HuH-7.5 (cell line): ENCODE measurements around the gene SDK1.

ENCODE experiments used
- DNase-seq: peaks from one replicate; pipeline ENCODE4 v3.0.0; 2011; ENCODE audit warnings: low spot score

Gene SDK1

GRCh38 chr7:3283130-3283704, 17.8 kb upstream of the SDK1 start:
- no peak for DNase-seq

DNA sequence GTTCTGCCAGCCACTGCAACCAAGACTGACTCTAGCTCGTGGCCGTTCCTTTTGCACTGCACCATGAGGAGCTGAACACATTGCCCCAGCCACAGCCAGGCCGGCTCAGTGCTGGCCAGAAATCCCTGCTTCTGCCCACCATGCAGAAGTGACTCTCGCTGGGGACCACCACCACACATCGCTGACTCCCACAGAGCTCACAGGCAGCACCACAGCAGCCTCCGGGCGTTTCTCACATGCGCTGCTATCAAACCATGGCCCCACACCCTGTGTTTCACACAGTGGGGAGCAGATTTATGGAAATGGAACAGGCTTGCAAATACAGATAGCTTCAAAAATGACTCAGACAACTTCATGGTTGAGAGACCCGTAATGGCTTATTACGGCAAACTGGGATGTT, 15.4 kb upstream of the SDK1 start:
- DNase-seq: no peak

GRCh38 chr7:3289996-3290395, 11.1 kb upstream of the SDK1 start:
- no peak for DNase-seq

DNA sequence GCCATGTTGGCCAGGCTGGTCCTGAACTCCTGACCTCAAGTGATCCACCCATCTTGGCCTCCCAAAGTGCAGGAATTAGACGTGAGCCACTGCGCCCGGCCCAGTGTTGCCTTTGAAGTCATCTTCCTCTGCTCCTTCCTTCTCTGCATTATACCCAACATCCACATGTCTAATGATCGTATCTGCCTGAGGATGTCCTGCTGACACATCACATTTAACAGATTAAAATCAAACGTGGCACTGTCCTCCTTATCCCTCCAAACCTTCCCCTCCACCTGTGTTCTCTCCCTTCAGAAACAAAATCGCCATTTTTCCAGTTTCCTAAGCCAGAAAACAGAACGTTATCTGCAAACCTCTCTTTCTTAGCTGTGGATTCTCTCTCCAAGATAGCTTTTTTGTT, 8.4 kb upstream of the SDK1 start:
- DNase-seq: no peak

DNA sequence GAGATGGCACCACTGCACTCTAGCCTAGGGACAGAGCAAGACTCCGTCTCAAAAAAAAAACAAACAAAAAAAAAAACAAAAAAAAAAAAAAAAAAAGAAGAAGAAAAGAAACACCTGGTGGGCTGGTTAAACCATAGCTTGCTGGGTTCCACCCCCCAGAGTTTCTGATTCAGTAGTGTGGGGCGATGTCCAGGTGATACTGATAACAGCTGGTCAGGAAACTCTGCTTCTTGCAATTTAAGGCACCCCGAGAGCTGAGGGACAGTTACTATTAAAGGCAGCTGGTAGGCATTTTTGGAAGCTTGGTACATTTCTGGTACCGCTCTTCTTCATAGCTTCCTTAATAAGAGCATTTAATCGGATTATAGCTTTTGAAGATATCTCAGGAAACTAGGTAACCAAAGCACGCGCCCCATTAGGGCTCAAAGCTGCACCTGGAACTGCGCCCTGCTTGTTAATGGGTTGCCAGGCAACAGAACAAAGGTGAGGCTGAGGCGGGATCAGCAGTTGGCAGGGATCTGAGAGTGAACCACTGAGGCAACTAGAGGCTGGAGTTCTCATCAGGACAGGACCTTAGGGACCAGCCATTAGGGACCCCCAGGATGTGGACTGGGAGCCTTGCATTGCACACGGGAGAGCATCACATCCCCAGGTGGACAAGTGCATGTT, 6.5 kb upstream of the SDK1 start:
- DNase-seq: no peak

DNA sequence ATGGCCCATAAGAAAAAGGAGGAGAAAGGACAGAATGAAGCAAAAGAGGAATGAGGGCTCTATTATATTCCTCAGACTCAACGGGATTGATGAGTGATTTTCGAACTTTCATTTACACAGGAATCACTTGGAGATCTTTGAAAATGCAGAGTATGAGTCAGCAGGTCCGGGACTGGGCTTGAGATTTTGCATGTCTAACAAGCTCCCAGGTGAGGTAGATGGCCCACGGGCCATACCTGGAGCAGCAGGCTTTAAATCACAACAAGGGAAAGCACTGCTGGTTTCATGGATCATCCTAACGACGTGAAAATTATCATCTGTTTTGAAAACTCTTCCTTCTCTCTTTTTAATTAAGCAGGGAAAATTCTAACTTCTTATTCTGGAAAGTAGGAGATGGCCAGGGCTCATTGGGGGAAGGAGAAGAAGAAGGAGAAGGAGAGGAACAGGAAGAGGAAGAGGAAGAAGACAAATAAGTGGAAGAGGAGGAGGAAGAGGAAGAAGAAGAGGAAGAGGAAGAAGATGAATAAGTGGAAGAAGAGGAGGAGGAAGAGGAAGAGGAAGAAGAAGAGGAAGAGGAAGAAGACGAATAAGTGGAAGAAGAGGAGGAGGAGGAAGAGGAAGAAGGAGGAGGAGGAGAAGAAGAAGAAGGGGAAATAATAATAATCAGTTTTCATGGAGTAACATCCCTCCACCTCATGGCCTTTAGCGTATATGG, 3.8 kb upstream of the SDK1 start:
- no peak for DNase-seq

- no peak for DNase-seq
Measured at GRCh38 chr7:3300221-3300650, 816 bp upstream of the SDK1 start.

DNA sequence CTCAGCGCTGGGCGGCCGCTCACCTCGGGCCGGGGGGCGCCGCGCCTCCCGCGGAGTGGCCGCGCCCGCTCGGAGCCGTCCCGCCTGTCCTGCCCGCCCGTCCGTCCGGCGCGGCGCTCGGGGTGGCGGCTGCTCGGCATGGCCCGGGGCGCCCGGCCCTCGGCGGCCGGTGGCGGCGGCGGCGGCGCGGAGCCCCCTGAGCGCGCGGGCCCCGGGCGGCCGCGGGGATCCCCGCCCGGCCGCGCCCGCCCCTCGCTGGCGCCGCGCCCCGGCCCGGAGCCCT, 338 bp downstream of the SDK1 start:
- DNase-seq: no peak

DNA sequence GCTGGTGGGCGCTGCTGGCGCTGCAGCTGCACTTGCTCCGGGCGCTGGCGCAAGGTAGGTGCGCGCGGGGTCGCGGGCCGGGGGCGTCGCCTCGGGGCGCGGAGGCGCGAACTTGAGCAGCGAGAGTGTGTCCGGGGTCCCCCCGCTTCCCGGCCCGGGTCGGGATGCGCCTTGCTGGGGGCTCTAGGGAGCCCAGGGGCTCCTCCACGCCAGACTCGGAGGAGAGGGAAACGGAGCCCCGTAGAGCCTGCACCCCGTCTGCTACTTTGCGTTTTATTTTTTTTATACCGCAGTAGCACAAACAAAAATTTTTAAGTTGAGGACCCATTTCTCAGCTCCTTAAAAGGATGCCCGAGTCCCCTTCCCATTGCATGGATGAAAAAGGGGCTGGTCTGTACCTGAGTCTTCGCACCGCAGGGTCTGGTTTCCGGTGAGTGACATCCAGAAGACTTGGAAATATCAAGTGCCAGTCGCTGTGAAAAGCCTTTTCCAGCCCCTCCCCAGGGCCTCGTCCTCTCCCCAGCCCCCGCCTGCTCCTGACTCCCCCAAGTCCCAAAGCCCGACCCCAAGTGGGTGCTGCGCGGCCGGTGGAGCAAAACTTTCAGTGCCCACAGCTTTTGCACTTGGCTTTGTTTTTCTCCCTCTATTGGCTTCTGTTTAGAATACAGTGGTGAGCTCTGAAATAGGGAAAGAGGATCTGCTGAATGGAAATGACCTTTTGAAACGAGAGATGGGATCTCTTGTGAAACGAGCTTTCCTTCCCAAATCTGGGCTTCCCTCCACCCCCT, 973 bp downstream of the SDK1 start:
- DNase-seq: no peak

- no peak for DNase-seq
Measured at GRCh38 chr7:3302681-3303320, 1.7 kb downstream of the SDK1 start.

DNA sequence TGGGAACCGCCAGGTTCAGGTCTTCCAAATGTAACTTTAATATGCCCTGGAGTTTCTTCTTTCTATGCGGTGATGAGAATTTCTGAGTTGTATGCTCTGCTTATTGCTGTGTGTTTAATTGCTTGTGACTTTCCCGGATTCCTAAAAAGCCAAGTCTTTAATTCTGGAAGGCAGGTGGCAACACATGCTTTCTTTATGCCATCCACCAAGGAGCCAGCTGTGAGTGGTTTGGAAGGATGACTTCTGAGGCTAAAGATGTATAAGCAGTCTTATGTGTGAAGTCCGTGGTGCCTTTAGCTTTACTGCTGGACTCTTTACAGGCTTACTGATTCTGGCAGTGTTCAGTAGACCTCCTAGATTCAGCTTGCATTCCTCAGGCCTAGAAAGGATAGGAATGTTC, 3.1 kb downstream of the SDK1 start:
- no peak for DNase-seq

DNA sequence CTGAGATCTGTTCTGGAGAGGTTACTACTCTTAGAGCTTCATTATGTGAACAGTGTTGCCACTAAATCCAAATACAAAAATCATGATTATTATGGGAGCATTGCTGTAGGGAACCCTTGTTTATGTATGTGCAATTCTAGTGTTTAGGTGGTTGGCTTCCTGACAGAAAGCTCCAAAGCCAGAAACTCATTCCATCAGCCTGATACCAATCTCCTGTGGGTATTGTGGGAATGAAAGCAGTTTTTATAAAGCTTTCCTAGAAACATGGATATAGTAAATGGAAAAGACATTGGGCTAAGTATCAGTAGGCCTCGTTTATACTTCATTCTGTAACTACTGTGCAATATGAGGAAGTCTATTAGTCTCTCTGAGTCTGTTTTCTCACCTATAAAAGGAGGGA, 6.4 kb downstream of the SDK1 start:
- no peak for DNase-seq

- DNase-seq: no peak
Measured at GRCh38 chr7:3309140-3309539, 8.1 kb downstream of the SDK1 start.

GRCh38 chr7:3309956-3310355, 8.9 kb downstream of the SDK1 start:
- DNase-seq: no peak

DNA sequence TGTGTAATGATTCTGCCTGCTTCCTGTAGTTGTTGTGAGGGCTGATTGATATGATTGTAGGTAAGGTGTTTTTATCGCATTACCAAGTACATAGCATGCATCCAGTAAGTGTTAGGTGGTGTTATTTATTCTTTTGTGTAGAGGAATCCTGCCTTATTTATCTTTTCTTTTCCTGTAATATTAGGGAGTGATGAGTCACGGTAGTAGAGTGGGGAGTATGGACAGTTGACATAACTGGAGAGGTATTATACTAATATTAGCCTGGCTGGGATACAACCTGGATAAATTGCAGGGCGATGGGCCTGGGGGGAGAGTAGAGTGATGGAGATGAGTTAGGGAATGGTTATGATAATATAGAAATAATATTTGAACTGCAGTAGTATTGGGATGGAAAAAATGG, 9.8 kb downstream of the SDK1 start:
- no peak for DNase-seq

DNA sequence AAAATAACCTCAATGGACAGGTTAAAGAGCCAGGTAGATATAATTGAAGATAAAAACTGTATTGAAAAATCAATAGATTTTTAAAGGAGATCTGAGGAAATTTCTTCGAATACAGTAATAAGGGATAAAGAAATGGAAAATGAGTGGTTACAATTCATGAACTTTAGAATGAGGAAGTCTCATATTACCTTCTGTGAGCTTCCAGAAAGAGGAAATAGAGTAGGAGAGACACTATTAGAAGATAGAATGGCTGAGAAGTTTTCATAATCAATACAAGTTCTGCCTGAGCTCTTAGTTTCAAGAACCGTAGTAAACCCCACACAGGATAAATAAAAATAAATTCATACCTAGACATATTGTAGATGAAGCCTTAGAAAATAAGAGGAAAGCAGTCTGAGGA, 11.5 kb downstream of the SDK1 start:
- no peak for DNase-seq

GRCh38 chr7:3318874-3319273, 17.8 kb downstream of the SDK1 start:
- no peak for DNase-seq

- DNase-seq: no peak
Measured at GRCh38 chr7:3321206-3321605, 20.2 kb downstream of the SDK1 start.

DNA sequence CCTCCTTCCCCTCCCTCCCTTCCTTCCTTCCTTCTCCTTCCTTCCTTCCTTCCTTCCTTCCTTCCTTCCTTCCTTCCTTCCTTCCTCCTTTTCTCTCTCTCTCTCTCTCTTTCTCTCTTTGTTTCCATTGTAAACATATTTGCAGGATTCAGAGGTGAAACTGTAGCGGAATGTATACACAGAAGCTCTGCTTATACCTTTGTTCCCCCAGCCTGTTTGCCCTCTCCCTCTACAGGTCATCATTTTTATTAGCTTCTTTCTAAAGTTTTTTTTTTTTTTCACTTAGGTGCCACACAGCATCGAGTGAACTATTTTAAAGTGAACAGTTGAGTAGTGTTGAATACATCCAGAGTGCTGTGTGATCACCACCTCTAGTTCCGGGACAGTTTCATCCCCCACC, 20.7 kb downstream of the SDK1 start:
- DNase-seq: no peak

GRCh38 chr7:3326246-3326645, 25.2 kb downstream of the SDK1 start:
- DNase-seq: no peak

DNA sequence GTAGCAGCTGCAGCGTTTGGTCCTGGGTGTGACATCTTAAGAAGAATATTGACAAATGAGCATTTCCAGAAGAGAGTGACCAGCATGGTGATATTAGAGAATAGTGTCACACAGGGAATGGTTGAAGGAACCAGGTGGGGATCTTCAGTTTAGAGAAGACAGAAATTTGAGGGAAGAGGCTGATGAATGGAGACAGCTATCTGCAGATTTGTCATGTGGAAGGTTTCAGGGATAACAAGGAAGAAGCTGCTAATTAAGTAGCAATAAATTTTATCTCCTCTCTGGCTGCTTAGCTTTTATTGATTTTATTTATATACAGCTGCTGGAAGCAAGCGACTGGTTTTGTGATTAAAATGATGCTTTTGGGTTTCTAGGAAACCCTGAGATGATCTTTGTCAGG, 26.0 kb downstream of the SDK1 start:
- DNase-seq: no peak

DNA sequence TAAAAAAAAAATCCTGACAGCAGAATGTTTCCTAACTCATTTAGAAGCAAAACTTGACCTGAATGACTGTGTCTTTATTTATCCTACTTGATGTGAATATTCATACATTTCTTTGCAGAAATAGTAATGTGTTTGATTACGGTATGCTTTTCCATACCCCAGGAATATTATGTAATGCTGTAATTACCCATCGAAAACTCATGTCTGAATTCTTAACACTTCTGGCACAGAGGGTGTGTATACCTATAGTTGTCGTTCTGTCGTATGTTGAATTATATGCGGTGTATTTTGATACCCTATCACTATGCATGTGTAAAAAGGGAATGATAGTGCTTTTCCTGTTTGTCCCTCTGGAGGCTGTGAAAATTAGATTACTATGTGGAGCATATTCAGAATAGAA, 26.6 kb downstream of the SDK1 start:
- no peak for DNase-seq

- DNase-seq: no peak
Measured at GRCh38 chr7:3332308-3332707, 31.3 kb downstream of the SDK1 start.
